ENCODE results near the gene CUX1. TPM values are rescaled to one million over a fixed set of nuclear protein-coding genes. Genes with fewer than 3 reads are reported as not detected.

The CUX1 gene
- total and polyA plus RNA-seq, 2 donors (not counting 1 experiment from before 2014, with no cell fraction given): 22.7 to 38.1 TPM

GRCh38 chr7:101865031-101865430, 47.6 kb downstream of the CUX1 start:
- Histone ChIP-seq H4K20me1 (ENCODE audit: control insufficient read depth, extremely low read depth, insufficient read depth, low read length) (peaks cover 2% of the 10 kb centered on the region), H3K36me3 (ENCODE audit: control insufficient read depth, insufficient read depth, low read length) (no peaks in the 10 kb centered on the region), H3K4me1 (ENCODE audit: control insufficient read depth, extremely low read depth, insufficient read depth, low read length) (peaks cover 3% of the 10 kb centered on the region), H3K27ac (ENCODE audit: insufficient read depth, low read length) (no peak overlapping the region), H2AFZ (ENCODE audit: low read length) (no peak overlapping the region), H3K79me2 (ENCODE audit: control insufficient read depth, insufficient read depth, low read length) (peaks cover 26% of the 10 kb centered on the region), H3K9ac (ENCODE audit: insufficient read depth, low read length) (no peak overlapping the region), H3K27me3 (ENCODE audit: control insufficient read depth, insufficient read depth, low read length) (no peaks in the 10 kb centered on the region), H3K9me3 (ENCODE audit: control insufficient read depth, insufficient read depth, low read depth, low read length) (no peaks in the 10 kb centered on the region), H3K4me2 (ENCODE audit: extremely low read depth, insufficient read depth, low read length) (no peak overlapping the region), H3K4me3 (replicated peaks in 1 of 4; ENCODE audit: control extremely low read depth in 1 of 4, insufficient read depth in 1 of 4, low read depth in 3 of 4, low read length in 4 of 4) (no peak overlapping the region)
- DNase-seq (ENCODE audit: low read depth in 2 of 2): no peak
- TF ChIP-seq, protein P1, sequence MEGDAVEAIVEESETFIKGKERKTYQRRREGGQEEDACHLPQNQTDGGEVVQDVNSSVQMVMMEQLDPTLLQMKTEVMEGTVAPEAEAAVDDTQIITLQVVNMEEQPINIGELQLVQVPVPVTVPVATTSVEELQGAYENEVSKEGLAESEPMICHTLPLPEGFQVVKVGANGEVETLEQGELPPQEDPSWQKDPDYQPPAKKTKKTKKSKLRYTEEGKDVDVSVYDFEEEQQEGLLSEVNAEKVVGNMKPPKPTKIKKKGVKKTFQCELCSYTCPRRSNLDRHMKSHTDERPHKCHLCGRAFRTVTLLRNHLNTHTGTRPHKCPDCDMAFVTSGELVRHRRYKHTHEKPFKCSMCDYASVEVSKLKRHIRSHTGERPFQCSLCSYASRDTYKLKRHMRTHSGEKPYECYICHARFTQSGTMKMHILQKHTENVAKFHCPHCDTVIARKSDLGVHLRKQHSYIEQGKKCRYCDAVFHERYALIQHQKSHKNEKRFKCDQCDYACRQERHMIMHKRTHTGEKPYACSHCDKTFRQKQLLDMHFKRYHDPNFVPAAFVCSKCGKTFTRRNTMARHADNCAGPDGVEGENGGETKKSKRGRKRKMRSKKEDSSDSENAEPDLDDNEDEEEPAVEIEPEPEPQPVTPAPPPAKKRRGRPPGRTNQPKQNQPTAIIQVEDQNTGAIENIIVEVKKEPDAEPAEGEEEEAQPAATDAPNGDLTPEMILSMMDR (conservative IDR thresholded peaks at IDR 0.05 in 1 of 2, IDR thresholded peaks at IDR 0.05 in 1 of 2; ENCODE audit: low read depth in 1 of 2, low read length in 2 of 2): no peak
- no peak for TF ChIP-seq EZH2 (IDR thresholded peaks at IDR 0.05; ENCODE audit: low read length, missing control alignments)

DNA sequence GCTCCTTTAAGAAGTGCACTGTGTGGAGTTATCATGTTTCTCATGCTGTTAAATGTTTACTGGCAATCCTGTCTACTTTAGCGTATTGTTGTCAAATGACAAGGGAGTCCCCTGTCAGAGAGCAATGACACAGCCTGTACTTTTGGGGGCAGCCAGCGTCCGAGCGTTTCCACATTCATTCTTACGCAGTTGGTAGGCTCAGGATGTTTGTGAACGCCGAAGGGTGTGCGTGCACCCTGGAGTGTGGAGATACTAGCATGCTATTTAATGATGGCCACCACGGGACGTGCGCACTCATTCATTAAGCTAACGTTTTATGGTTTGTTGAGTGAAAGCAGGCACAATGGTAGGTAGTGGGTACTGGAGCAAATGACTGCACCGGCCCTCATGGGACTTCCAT, 48.0 kb downstream of the CUX1 start:
- peaks cover 3% of the 10 kb centered on the region for H3K4me1 ChIP-seq (ENCODE audit: control insufficient read depth, extremely low read depth, insufficient read depth, low read length)
- peaks cover 2% of the 10 kb centered on the region for H4K20me1 ChIP-seq (ENCODE audit: control insufficient read depth, extremely low read depth, insufficient read depth, low read length)

DNA sequence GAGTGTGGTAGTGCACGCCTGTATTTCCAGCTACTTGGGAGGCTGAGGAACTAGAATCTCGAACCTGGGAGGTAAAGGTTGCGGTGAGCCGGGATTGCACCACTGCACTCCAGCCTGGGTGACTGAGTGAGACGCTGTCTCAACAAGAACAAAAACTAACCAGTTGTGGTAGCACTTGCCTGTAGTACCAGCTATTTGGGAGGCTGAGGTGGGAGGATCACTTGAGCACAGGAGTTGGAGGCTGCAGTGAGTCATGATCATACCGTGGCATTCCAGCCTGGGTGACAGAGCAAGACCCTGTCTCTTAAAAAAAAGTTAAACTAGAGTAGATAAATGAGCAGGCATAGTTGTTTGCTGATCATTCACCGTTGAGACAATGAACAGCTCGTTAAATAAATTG, 48.9 kb downstream of the CUX1 start:
- Histone ChIP-seq H3K4me2 (ENCODE audit: extremely low read depth, insufficient read depth, low read length) (no peak overlapping the region), H3K4me3 (replicated peaks in 1 of 4; ENCODE audit: control extremely low read depth in 1 of 4, insufficient read depth in 1 of 4, low read depth in 3 of 4, low read length in 4 of 4) (no peak overlapping the region), H3K4me1 (ENCODE audit: control insufficient read depth, extremely low read depth, insufficient read depth, low read length) (peaks cover 3% of the 10 kb centered on the region), H3K79me2 (ENCODE audit: control insufficient read depth, insufficient read depth, low read length) (peaks cover 22% of the 10 kb centered on the region), H3K9ac (ENCODE audit: insufficient read depth, low read length) (no peak overlapping the region), H3K36me3 (ENCODE audit: control insufficient read depth, insufficient read depth, low read length) (no peaks in the 10 kb centered on the region), H3K27me3 (ENCODE audit: control insufficient read depth, insufficient read depth, low read length) (no peaks in the 10 kb centered on the region), H3K27ac (ENCODE audit: insufficient read depth, low read length) (no peak overlapping the region), H2AFZ (ENCODE audit: low read length) (no peak overlapping the region), H4K20me1 (ENCODE audit: control insufficient read depth, extremely low read depth, insufficient read depth, low read length) (peaks cover 2% of the 10 kb centered on the region), H3K9me3 (ENCODE audit: control insufficient read depth, insufficient read depth, low read depth, low read length) (no peaks in the 10 kb centered on the region)
- no peak for TF ChIP-seq EZH2 (IDR thresholded peaks at IDR 0.05; ENCODE audit: low read length, missing control alignments)
- TF ChIP-seq, protein P1 (conservative IDR thresholded peaks at IDR 0.05 in 1 of 2, IDR thresholded peaks at IDR 0.05 in 1 of 2; ENCODE audit: low read depth in 1 of 2, low read length in 2 of 2): no peak
- DNase-seq (ENCODE audit: low read depth in 2 of 2): no peak

More for the DNA sequence above, 48.0 kb downstream of the CUX1 start:
- Histone ChIP-seq H3K27ac (ENCODE audit: insufficient read depth, low read length) (no peak overlapping the region), H3K79me2 (ENCODE audit: control insufficient read depth, insufficient read depth, low read length) (peaks cover 24% of the 10 kb centered on the region), H3K27me3 (ENCODE audit: control insufficient read depth, insufficient read depth, low read length) (no peaks in the 10 kb centered on the region), H3K9ac (ENCODE audit: insufficient read depth, low read length) (no peak overlapping the region), H2AFZ (ENCODE audit: low read length) (no peak overlapping the region), H3K36me3 (ENCODE audit: control insufficient read depth, insufficient read depth, low read length) (no peaks in the 10 kb centered on the region), H3K9me3 (ENCODE audit: control insufficient read depth, insufficient read depth, low read depth, low read length) (no peaks in the 10 kb centered on the region), H3K4me3 (replicated peaks in 1 of 4; ENCODE audit: control extremely low read depth in 1 of 4, insufficient read depth in 1 of 4, low read depth in 3 of 4, low read length in 4 of 4) (no peak overlapping the region), H3K4me2 (ENCODE audit: extremely low read depth, insufficient read depth, low read length) (no peak overlapping the region)
- TF ChIP-seq, protein P1 (conservative IDR thresholded peaks at IDR 0.05 in 1 of 2, IDR thresholded peaks at IDR 0.05 in 1 of 2; ENCODE audit: low read depth in 1 of 2, low read length in 2 of 2): no peak
- no peak for TF ChIP-seq EZH2 (IDR thresholded peaks at IDR 0.05; ENCODE audit: low read length, missing control alignments)
- no peak for DNase-seq (ENCODE audit: low read depth in 2 of 2)

Data from fibroblast of lung (primary cell).